SU-DHL-6 (cell line): ENCODE results near the gene STK38L.

Experiments used
- H2AFZ ChIP-seq: fragments of 200-600 bp; sonication (generic); 2 replicates; pipeline ENCODE4 v1.6.1; 2014; ENCODE audit warnings: low read depth, mild to moderate bottlenecking, moderate library complexity, mixed read lengths, antibody characterized with exemption, low read length; ENCODE audit not compliant: severe bottlenecking
- H3F3A ChIP-seq: fragments of 200-600 bp; shearing (Covaris generic); 2 replicates; pipeline ENCODE4 v1.6.0; 2016; ENCODE audit warnings: antibody characterized with exemption, mild to moderate bottlenecking; ENCODE audit not compliant: insufficient read depth
- H3K27ac ChIP-seq: fragments of 200-600 bp; sonication (generic); 2 replicates; pipeline ENCODE4 v1.5.1; 2016; ENCODE audit warnings: low read depth, mild to moderate bottlenecking, low read length, moderate library complexity, mixed read lengths
- H3K27me3 ChIP-seq: fragments of 200-600 bp; sonication (generic), shearing (Covaris generic); 2 replicates; pipeline ENCODE4 v1.6.0; 2014; ENCODE audit warnings: mild to moderate bottlenecking, low read length
- H3K36me3 ChIP-seq: fragments of 200-600 bp; sonication (generic); 2 replicates; pipeline ENCODE4 v1.6.1; 2014; ENCODE audit warnings: mild to moderate bottlenecking, low read length, mixed read lengths
- H3K4me2 ChIP-seq: fragments of 300-600, 200-600 bp; shearing (Covaris generic), sonication (generic); 2 replicates; pipeline ENCODE4 v1.6.0; 2014; ENCODE audit warnings: low read length, low read depth, mild to moderate bottlenecking; ENCODE audit not compliant: poor library complexity, severe bottlenecking
- H3K4me3 ChIP-seq: fragments of 200-600 bp; sonication (generic); 2 replicates; pipeline ENCODE4 v1.5.1; 2014; ENCODE audit warnings: antibody characterized with exemption, low read length, mild to moderate bottlenecking, mixed read lengths; ENCODE audit not compliant: insufficient read depth, poor library complexity, severe bottlenecking
- H3K79me2 ChIP-seq: fragments of 200-600 bp; sonication (generic); 2 replicates; pipeline ENCODE4 v1.6.1; 2014; ENCODE audit warnings: mild to moderate bottlenecking, low read length, moderate library complexity; ENCODE audit not compliant: insufficient read depth
- H3K9ac ChIP-seq: fragments of 200-600 bp; sonication (generic); 2 replicates; pipeline ENCODE4 v1.7.0; 2014; ENCODE audit warnings: mild to moderate bottlenecking, low read length
- H3K9me2 ChIP-seq: fragments of 200-600 bp; sonication (generic); replicated peaks from 2 replicates; pipeline ENCODE4 v1.6.1; 2014; ENCODE audit warnings: low read length; ENCODE audit not compliant: insufficient read depth
- H3K9me3 ChIP-seq: fragments of 200-600 bp; sonication (generic); 2 replicates; pipeline ENCODE4 v1.6.1; 2014; ENCODE audit warnings: low read length, mixed read lengths; ENCODE audit not compliant: insufficient read depth
- H4K20me1 ChIP-seq: fragments of 200-600 bp; sonication (generic); 2 replicates; pipeline ENCODE4 v1.6.1; 2014; ENCODE audit warnings: low read depth, mild to moderate bottlenecking, antibody characterized with exemption, low read length, moderate library complexity, mixed read lengths
- EZH2phosphoT487 ChIP-seq: fragments of 200-600 bp; sonication (generic), shearing (Covaris generic); conservative IDR thresholded peaks from 2 replicates; pipeline ENCODE4 v1.6.1; 2018; ENCODE audit warnings: mild to moderate bottlenecking, antibody characterized with exemption, low read length, moderate library complexity, mixed read lengths
- TF ChIP-seq, protein P1 (sequence below): fragments of 200-600 bp; sonication (generic); IDR thresholded peaks from one replicate; pipeline ENCODE4 v1.5.1; 2017; ENCODE audit warnings: antibody characterized with exemption, mild to moderate bottlenecking, low read length, moderate library complexity; ENCODE audit not compliant: insufficient read depth, poor library complexity, severe bottlenecking

The STK38L gene

DNA sequence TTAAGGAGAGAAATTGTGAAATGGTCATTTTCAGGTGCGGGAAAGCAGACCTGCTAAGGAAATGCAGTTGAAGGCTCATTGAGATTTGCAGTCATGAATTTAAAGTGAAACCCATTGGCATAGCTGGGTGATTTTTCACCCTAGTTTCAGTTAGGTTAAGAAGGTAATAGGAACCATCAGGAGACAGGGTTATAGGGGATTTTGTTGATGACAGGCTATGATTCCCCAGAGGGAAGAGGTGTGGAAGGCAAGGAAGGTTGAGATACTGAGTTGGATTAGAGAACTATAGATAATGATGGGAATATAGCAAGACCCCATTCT is 65.9 kb downstream of the STK38L start:
- no peaks in the 10 kb centered on the region for H3K79me2 ChIP-seq
- no peaks in the 10 kb centered on the region for H4K20me1 ChIP-seq
- no peak overlapping the region for H2AFZ ChIP-seq
- H3K9me2 ChIP-seq = no peaks in the 10 kb centered on the region
- H3K9me3 ChIP-seq = no peaks in the 10 kb centered on the region
- no peaks in the 10 kb centered on the region; the same call in 1 of the 2 replicates for H3K36me3 ChIP-seq
- H3K27ac ChIP-seq = no peak overlapping the region
- no peak overlapping the region for H3K4me2 ChIP-seq
- no peak overlapping the region for H3K9ac ChIP-seq
- H3K4me3 ChIP-seq = no peak overlapping the region
- H3K27me3 ChIP-seq = no peaks in the 10 kb centered on the region
- H3F3A ChIP-seq = no peaks in the 10 kb centered on the region
- no peak for TF ChIP-seq EZH2phosphoT487
- TF ChIP-seq, protein P1, sequence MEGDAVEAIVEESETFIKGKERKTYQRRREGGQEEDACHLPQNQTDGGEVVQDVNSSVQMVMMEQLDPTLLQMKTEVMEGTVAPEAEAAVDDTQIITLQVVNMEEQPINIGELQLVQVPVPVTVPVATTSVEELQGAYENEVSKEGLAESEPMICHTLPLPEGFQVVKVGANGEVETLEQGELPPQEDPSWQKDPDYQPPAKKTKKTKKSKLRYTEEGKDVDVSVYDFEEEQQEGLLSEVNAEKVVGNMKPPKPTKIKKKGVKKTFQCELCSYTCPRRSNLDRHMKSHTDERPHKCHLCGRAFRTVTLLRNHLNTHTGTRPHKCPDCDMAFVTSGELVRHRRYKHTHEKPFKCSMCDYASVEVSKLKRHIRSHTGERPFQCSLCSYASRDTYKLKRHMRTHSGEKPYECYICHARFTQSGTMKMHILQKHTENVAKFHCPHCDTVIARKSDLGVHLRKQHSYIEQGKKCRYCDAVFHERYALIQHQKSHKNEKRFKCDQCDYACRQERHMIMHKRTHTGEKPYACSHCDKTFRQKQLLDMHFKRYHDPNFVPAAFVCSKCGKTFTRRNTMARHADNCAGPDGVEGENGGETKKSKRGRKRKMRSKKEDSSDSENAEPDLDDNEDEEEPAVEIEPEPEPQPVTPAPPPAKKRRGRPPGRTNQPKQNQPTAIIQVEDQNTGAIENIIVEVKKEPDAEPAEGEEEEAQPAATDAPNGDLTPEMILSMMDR = no peak

DNA sequence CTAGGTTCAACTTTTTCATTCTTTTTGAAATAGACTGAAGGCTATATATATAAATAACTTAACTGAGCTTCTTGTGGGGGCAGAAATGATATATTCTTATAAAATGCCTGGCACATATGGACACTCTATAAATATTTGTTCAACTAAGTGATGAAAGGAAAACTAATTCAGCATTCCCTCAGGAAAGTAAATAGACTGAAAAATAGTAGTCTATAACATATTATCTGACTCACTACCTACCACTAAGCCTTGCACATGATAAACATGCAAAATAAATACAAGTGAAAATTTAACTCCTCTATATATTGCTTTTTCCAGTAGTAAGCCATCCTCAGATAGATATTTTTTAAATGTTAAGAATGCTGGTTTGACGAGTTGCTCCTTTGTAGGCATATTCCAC is 72.9 kb downstream of the STK38L start:
- no peaks in the 10 kb centered on the region for H3F3A ChIP-seq
- H3K4me3 ChIP-seq = no peak overlapping the region
- H3K9me2 ChIP-seq = no peaks in the 10 kb centered on the region
- no peaks in the 10 kb centered on the region for H3K27me3 ChIP-seq
- no peak for TF ChIP-seq EZH2phosphoT487
- TF ChIP-seq, protein P1 = no peak
- no peaks in the 10 kb centered on the region for H3K9me3 ChIP-seq
- H4K20me1 ChIP-seq = no peaks in the 10 kb centered on the region
- H2AFZ ChIP-seq = no peak overlapping the region
- no peaks in the 10 kb centered on the region for H3K36me3 ChIP-seq
- no peak overlapping the region for H3K4me2 ChIP-seq
- no peaks in the 10 kb centered on the region for H3K79me2 ChIP-seq
- no peak overlapping the region for H3K27ac ChIP-seq
- no peak overlapping the region for H3K9ac ChIP-seq

DNA sequence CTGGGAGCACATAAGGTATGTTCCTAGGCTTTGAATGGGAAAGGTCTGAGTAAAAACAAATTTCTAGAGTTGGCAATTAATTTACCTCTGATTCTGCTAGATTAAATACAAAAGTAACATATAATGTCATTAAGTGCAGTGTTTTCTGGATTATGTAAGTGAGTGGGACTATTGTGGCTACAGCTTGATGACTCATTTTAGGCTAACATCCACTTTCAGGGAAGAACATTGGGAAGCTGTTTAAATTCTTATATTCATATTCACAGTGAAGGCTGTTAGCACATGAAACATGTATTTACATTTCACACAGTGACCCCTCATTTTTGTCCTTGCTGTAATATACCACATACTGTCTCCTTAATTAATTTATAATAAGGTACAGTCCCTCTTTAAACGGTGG is 75.3 kb downstream of the STK38L start:
- Histone ChIP-seq H3K4me3 (no peak overlapping the region), H3K9ac (no peak overlapping the region), H3K9me3 (no peaks in the 10 kb centered on the region), H3K27ac (no peak overlapping the region), H2AFZ (no peak overlapping the region), H3F3A (no peaks in the 10 kb centered on the region), H3K36me3 (no peaks in the 10 kb centered on the region), H3K79me2 (no peaks in the 10 kb centered on the region), H3K27me3 (no peaks in the 10 kb centered on the region), H3K9me2 (no peaks in the 10 kb centered on the region), H4K20me1 (no peaks in the 10 kb centered on the region), H3K4me2 (no peak overlapping the region)
- TF ChIP-seq, protein P1 = no peak
- TF ChIP-seq EZH2phosphoT487 = no peak

DNA sequence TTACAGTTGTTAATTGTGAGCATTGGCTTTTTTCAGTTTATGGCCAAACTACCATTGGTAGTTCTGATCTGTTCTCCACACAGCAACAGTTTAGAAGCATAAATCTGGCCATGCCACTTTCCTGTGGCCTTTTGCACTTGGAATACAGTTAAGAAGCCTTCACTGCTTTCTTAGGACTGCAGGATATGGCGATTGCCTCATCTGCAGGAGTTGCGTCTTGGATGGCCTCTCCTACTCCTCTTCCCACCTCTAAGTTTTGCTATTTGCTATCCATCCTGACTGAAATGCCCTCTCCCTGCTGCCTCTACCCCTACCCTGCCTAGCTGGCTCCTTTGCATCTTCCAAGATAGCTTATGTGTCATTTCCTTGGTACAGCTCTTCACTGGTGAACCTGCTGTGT is 75.8 kb downstream of the STK38L start:
- H4K20me1 ChIP-seq = no peaks in the 10 kb centered on the region
- no peak for TF ChIP-seq EZH2phosphoT487
- TF ChIP-seq, protein P1 = no peak
- no peaks in the 10 kb centered on the region for H3K79me2 ChIP-seq
- no peaks in the 10 kb centered on the region for H3F3A ChIP-seq
- H3K36me3 ChIP-seq = no peaks in the 10 kb centered on the region
- H3K9ac ChIP-seq = no peak overlapping the region
- no peak overlapping the region for H2AFZ ChIP-seq
- no peaks in the 10 kb centered on the region for H3K27me3 ChIP-seq
- H3K4me2 ChIP-seq = no peak overlapping the region
- H3K27ac ChIP-seq = no peak overlapping the region
- no peaks in the 10 kb centered on the region for H3K9me3 ChIP-seq
- H3K4me3 ChIP-seq = no peak overlapping the region
- no peaks in the 10 kb centered on the region for H3K9me2 ChIP-seq
